PFSK-1 (cell line): Measurements from ENCODE around the gene SYNDIG1.

ENCODE experiments used
- POLR2AphosphoS5 ChIP-seq: IDR thresholded peaks from 2 replicates; pipeline ENCODE4 v1.6.1; 2012; ENCODE audit warnings: low read depth, mild to moderate bottlenecking, control low read depth, low read length, moderate library complexity
- REST ChIP-seq, 2 experiments: IDR thresholded peaks; 2 replicates each; pipeline versions ENCODE4 v1.6.1 to v1.8.0; 2011 to 2012; ENCODE audit warnings: low read depth in 2 of 2, low read length in 2 of 2, control low read depth in 1 of 2, inconsistent platforms in 1 of 2, mild to moderate bottlenecking in 1 of 2, moderate library complexity in 1 of 2; ENCODE audit not compliant: insufficient read depth in 1 of 2
- SIN3A ChIP-seq: IDR thresholded peaks from 2 replicates; pipeline ENCODE4 v1.6.1; 2012; ENCODE audit warnings: mild to moderate bottlenecking, low read length, moderate library complexity, borderline replicate concordance; ENCODE audit not compliant: insufficient read depth
- TAF1 ChIP-seq: IDR thresholded peaks from 2 replicates; pipeline ENCODE4 v1.6.1; 2012; ENCODE audit warnings: low read length, control low read depth, borderline replicate concordance; ENCODE audit not compliant: insufficient read depth

GRCh38 chr20:24662752-24663365 lies 193.4 kb downstream of the SYNDIG1 start:
- TF ChIP-seq SIN3A (no peak), POLR2AphosphoS5 (no peak), REST (IDR thresholded peaks at IDR 0.05; ENCODE audit: insufficient read depth in 1 of 2, low read depth in 2 of 2, low read length in 2 of 2) (no peak), TAF1 (no peak)
